Suprapubic skin (tissue), 2 donors: ENCODE measurements around the gene PSME3.

Source experiments
- EP300 ChIP-seq: sonication (generic); formaldehyde crosslinking; IDR thresholded peaks from one replicate; pipeline ENCODE4 v1.6.1; 2017; ENCODE audit warnings: antibody characterized with exemption
- POLR2A ChIP-seq, 2 donors: fragments of 450-650 bp; IDR thresholded peaks; one replicate each; pipeline ENCODE4 v1.6.1; 2017; ENCODE audit warnings: antibody characterized with exemption in 2 of 2, mild to moderate bottlenecking in 2 of 2, moderate library complexity in 2 of 2

DNA sequence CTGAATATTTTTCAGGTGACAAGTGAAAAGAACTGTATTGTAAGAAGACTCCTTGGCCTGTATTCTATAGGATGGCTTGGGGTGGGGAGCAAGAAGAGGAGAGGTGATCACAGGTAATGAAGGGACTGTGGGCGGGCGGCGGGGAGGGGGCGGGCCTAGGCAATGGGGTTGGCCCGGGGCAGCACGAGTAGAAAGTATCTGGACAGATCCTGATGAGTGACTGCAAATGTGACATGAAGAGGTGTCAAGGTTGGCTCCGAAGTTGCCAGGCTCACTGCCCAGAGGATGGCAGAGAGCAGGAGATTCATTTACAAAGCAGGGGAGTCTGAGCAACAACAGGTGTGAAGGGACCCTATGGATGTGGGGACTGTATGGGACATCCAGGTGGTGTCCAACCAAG lies 56.6 kb downstream of the PSME3 start:
- no peak for TF ChIP-seq POLR2A (IDR thresholded peaks at IDR 0.05)
- no peak for TF ChIP-seq EP300
